Lower leg skin (tissue), 3 donors: Measurements from ENCODE around the gene SRP68.

ENCODE experiments used
- CTCF ChIP-seq, 3 donors: fragments of 450-650 bp; IDR thresholded peaks; one replicate each; pipeline ENCODE4 v1.5.1; 2016; ENCODE audit warnings: antibody characterized with exemption in 3 of 3, mild to moderate bottlenecking in 3 of 3, moderate library complexity in 2 of 3
- POLR2A ChIP-seq, 2 donors: fragments of 450-650 bp; IDR thresholded peaks; one replicate each; pipeline ENCODE4 v1.6.1; 2016 to 2017; ENCODE audit warnings: antibody characterized with exemption in 2 of 2, mild to moderate bottlenecking in 1 of 2, moderate library complexity in 1 of 2

GRCh38 chr17:76072148-76072858 is at the start of gene SRP68:
- TF ChIP-seq POLR2A (IDR thresholded peaks at IDR 0.05) = no peak
- TF ChIP-seq CTCF (IDR thresholded peaks at IDR 0.05) = peak in 1 of 3 donors; percentile 39
